ENCODE data around the gene NKX6-2.

NKX6-2 gene

DNA sequence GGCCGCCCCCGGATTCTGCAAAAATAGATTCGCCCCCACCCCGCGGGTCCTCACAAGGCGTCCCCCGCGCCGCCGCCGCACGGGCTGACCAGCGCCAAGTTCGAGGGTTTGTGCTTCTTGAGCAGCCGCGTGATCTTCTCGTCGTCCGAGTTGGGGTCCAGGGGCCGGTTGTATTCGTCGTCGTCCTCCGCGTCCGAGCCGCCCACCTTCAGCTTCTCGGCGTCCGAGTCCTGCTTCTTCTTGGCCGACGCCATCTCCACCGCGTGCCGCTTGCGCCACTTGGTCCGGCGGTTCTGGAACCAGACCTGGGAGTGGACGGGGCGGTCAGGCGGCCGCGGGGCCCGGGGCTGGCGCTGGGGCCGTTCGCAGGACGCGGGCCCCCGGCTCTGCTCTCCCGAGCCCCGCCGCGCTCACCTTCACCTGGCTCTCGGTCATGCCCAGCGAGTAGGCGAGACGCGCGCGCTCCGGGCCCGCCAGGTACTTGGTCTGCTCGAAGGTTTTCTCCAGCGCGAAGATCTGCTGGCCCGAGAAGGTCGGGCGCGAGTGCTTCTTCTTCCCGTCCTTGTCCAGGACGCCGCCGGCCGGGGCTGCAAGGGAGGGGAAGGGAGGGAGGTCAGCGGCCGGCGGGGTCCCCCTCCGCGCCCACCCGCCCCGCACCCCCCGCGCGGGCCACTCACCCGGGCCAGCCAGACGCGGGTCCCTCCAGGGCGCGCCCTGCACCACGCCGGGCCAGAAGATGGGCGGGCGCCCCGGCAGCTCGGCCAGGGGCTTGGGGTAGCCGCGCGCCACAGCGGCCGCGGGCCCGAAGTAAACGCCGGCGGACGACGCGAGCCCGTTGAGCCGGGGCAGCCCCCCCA is 853 bp downstream of the NKX6-2 start:
- H3K4me3 ChIP-seq (ENCODE audit: low read depth in 1 of 2, low read length in 2 of 2) = no peak overlapping the region
- H3K27ac ChIP-seq (ENCODE audit: low read length) = no peak overlapping the region
- H3K27me3 ChIP-seq (ENCODE audit: low read depth, low read length) = peaks cover 10% of the 10 kb centered on the region

GRCh38 chr10:132783940-132784865 is 1.7 kb downstream of the NKX6-2 start:
- no peak overlapping the region for H3K27ac ChIP-seq (ENCODE audit: low read length)
- peaks cover 4% of the 10 kb centered on the region for H3K27me3 ChIP-seq (ENCODE audit: low read depth, low read length)
- H3K4me3 ChIP-seq (ENCODE audit: low read depth in 1 of 2, low read length in 2 of 2) = no peak overlapping the region
- peaks cover 11 to 44% of the 10 kb centered on the region in 2 donors for H3K36me3 ChIP-seq (ENCODE audit: control insufficient read depth in 1 of 2, insufficient read depth in 2 of 2, low read length in 2 of 2)
- peaks cover 0 to 4% of the 10 kb centered on the region in 2 donors for H3K9me3 ChIP-seq (ENCODE audit: control insufficient read depth in 1 of 2, low read length in 2 of 2)
- H3K4me1 ChIP-seq (ENCODE audit: control insufficient read depth in 1 of 2, insufficient read depth in 2 of 2, low read length in 2 of 2) = peaks cover 0 to 36% of the 10 kb centered on the region in 2 donors

More for the DNA sequence above, 853 bp downstream of the NKX6-2 start:
- H3K4me1 ChIP-seq (ENCODE audit: control insufficient read depth in 1 of 2, insufficient read depth in 2 of 2, low read length in 2 of 2) = peaks cover 0 to 36% of the 10 kb centered on the region in 2 donors
- peaks cover 0 to 4% of the 10 kb centered on the region in 2 donors for H3K9me3 ChIP-seq (ENCODE audit: control insufficient read depth in 1 of 2, low read length in 2 of 2)
- peaks cover 11 to 35% of the 10 kb centered on the region in 2 donors for H3K36me3 ChIP-seq (ENCODE audit: control insufficient read depth in 1 of 2, insufficient read depth in 2 of 2, low read length in 2 of 2)

DNA sequence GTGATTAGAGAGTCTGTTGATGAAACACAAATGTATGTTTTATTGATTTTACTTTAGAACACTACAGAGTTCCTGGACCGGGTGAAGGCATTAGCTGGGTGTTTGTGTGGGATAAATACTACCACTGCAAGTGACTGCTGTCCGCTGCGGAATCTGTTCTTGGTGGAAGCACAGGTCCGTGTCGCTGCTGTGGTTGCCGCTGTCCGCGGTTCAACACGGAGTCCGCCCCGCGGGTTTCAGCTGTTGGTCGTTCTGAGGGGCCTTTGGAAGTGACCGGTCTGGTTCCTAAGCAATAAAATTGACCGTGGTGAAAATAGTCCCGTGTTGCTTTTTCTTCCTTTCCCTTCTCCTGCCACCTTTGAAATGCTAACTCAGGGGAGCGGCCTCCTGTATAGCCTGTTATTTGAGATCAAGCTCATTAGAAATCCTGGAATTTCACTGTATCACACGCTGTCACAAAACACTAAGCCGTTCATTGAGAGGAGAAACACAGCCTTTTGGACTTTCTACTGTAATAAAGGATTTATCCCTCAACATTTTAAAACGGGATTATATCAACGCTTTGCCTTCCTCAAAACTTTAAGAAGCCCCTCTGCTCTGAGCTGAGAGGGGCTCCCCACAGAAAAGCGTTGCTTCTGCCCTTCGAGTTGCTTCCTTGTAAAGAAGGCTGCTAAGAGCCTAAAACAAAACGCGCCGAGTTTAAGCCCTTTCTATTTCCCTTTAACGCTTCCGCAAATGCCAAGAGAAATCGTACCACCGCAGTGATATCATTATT is 2.6 kb downstream of the NKX6-2 start:
- H3K9me3 ChIP-seq (ENCODE audit: control insufficient read depth in 1 of 2, low read length in 2 of 2) = peaks cover 0 to 4% of the 10 kb centered on the region in 2 donors
- H3K4me1 ChIP-seq (ENCODE audit: control insufficient read depth in 1 of 2, insufficient read depth in 2 of 2, low read length in 2 of 2) = peaks cover 0 to 31% of the 10 kb centered on the region in 2 donors
- H3K27me3 ChIP-seq (ENCODE audit: low read depth, low read length) = peaks cover 4% of the 10 kb centered on the region
- no peak overlapping the region for H3K27ac ChIP-seq (ENCODE audit: low read length)
- peaks cover 11 to 53% of the 10 kb centered on the region in 2 donors for H3K36me3 ChIP-seq (ENCODE audit: control insufficient read depth in 1 of 2, insufficient read depth in 2 of 2, low read length in 2 of 2)
- no peak overlapping the region for H3K4me3 ChIP-seq (ENCODE audit: low read depth in 1 of 2, low read length in 2 of 2)

GRCh38 chr10:132781556-132781955 is 4.4 kb downstream of the NKX6-2 start:
- Histone ChIP-seq H3K36me3 (ENCODE audit: control insufficient read depth in 1 of 2, insufficient read depth in 2 of 2, low read length in 2 of 2) (peaks cover 11 to 68% of the 10 kb centered on the region in 2 donors), H3K9me3 (ENCODE audit: control insufficient read depth in 1 of 2, low read length in 2 of 2) (peaks cover 0 to 4% of the 10 kb centered on the region in 2 donors), H3K27ac (ENCODE audit: low read length) (no peak overlapping the region)

GRCh38 chr10:132780356-132780755 is 5.6 kb downstream of the NKX6-2 start:
- H3K36me3 ChIP-seq (ENCODE audit: control insufficient read depth in 1 of 2, insufficient read depth in 2 of 2, low read length in 2 of 2) = peaks cover 11 to 80% of the 10 kb centered on the region in 2 donors
- H3K9me3 ChIP-seq (ENCODE audit: control insufficient read depth in 1 of 2, low read length in 2 of 2) = peaks cover 0 to 4% of the 10 kb centered on the region in 2 donors
- H3K27me3 ChIP-seq (ENCODE audit: low read depth, low read length) = peaks cover 4% of the 10 kb centered on the region
- H3K27ac ChIP-seq (ENCODE audit: low read length) = no peak overlapping the region
- H3K4me1 ChIP-seq (ENCODE audit: control insufficient read depth in 1 of 2, insufficient read depth in 2 of 2, low read length in 2 of 2) = peaks cover 0 to 9% of the 10 kb centered on the region in 2 donors
- no peak overlapping the region for H3K4me3 ChIP-seq (ENCODE audit: low read depth in 1 of 2, low read length in 2 of 2)

More at GRCh38 chr10:132781556-132781955, 4.4 kb downstream of the NKX6-2 start:
- Histone ChIP-seq H3K27me3 (ENCODE audit: low read depth, low read length) (peaks cover 4% of the 10 kb centered on the region), H3K4me3 (ENCODE audit: low read depth in 1 of 2, low read length in 2 of 2) (no peak overlapping the region), H3K4me1 (ENCODE audit: control insufficient read depth in 1 of 2, insufficient read depth in 2 of 2, low read length in 2 of 2) (peaks cover 0 to 14% of the 10 kb centered on the region in 2 donors)

- H3K36me3 ChIP-seq (ENCODE audit: control insufficient read depth in 1 of 2, insufficient read depth in 2 of 2, low read length in 2 of 2) = peaks cover 11 to 82% of the 10 kb centered on the region in 2 donors
- peaks cover 4% of the 10 kb centered on the region for H3K27me3 ChIP-seq (ENCODE audit: low read depth, low read length)
- H3K9me3 ChIP-seq (ENCODE audit: control insufficient read depth in 1 of 2, low read length in 2 of 2) = peaks cover 0 to 4% of the 10 kb centered on the region in 2 donors
- H3K27ac ChIP-seq (ENCODE audit: low read length) = no peak overlapping the region
- no peak overlapping the region for H3K4me3 ChIP-seq (ENCODE audit: low read depth in 1 of 2, low read length in 2 of 2)
- H3K4me1 ChIP-seq (ENCODE audit: control insufficient read depth in 1 of 2, insufficient read depth in 2 of 2, low read length in 2 of 2) = peaks cover 0 to 3% of the 10 kb centered on the region in 2 donors
These were observed 6.2 kb downstream of the NKX6-2 start for GRCh38 chr10:132779549-132780294.

- H3K27ac ChIP-seq (ENCODE audit: low read length) = no peak overlapping the region
- H3K36me3 ChIP-seq (ENCODE audit: control insufficient read depth in 1 of 2, insufficient read depth in 2 of 2, low read length in 2 of 2) = peaks cover 4 to 84% of the 10 kb centered on the region in 2 donors
- H3K27me3 ChIP-seq (ENCODE audit: low read depth, low read length) = no peaks in the 10 kb centered on the region
- H3K9me3 ChIP-seq (ENCODE audit: control insufficient read depth in 1 of 2, low read length in 2 of 2) = no peaks in the 10 kb centered on the region
- no peak overlapping the region for H3K4me3 ChIP-seq (ENCODE audit: low read depth in 1 of 2, low read length in 2 of 2)
- H3K4me1 ChIP-seq (ENCODE audit: control insufficient read depth in 1 of 2, insufficient read depth in 2 of 2, low read length in 2 of 2) = no peaks in the 10 kb centered on the region
These were observed 8.5 kb downstream of the NKX6-2 start for GRCh38 chr10:132777441-132777840.

GRCh38 chr10:132776821-132777220 is 9.1 kb downstream of the NKX6-2 start:
- Histone ChIP-seq H3K4me1 (ENCODE audit: control insufficient read depth in 1 of 2, insufficient read depth in 2 of 2, low read length in 2 of 2) (no peaks in the 10 kb centered on the region), H3K4me3 (ENCODE audit: low read depth in 1 of 2, low read length in 2 of 2) (no peak overlapping the region), H3K27me3 (ENCODE audit: low read depth, low read length) (no peaks in the 10 kb centered on the region), H3K36me3 (ENCODE audit: control insufficient read depth in 1 of 2, insufficient read depth in 2 of 2, low read length in 2 of 2) (peaks cover under 1 to 78% of the 10 kb centered on the region in 2 donors), H3K9me3 (ENCODE audit: control insufficient read depth in 1 of 2, low read length in 2 of 2) (no peaks in the 10 kb centered on the region), H3K27ac (ENCODE audit: low read length) (no peak overlapping the region)

GRCh38 chr10:132776186-132776585 is 9.8 kb downstream of the NKX6-2 start:
- Histone ChIP-seq H3K27me3 (ENCODE audit: low read depth, low read length) (no peaks in the 10 kb centered on the region), H3K4me1 (ENCODE audit: control insufficient read depth in 1 of 2, insufficient read depth in 2 of 2, low read length in 2 of 2) (no peaks in the 10 kb centered on the region), H3K9me3 (ENCODE audit: control insufficient read depth in 1 of 2, low read length in 2 of 2) (no peaks in the 10 kb centered on the region), H3K36me3 (ENCODE audit: control insufficient read depth in 1 of 2, insufficient read depth in 2 of 2, low read length in 2 of 2) (peaks cover 0 to 75% of the 10 kb centered on the region in 2 donors), H3K27ac (ENCODE audit: low read length) (no peak overlapping the region), H3K4me3 (ENCODE audit: low read depth in 1 of 2, low read length in 2 of 2) (no peak overlapping the region)

Measured in muscle layer of duodenum (tissue), 2 donors.